GM18873 (cell line): ENCODE results near the gene GNE.
"Not testable (repeated sequence)": the region's sequence is repeated elsewhere in the genome, so short reads cannot be mapped to it uniquely, and the experiment has no call there.

Experiments used
- ATAC-seq: cut with Tn5 transposase; IDR thresholded peaks from one replicate; pipeline ENCODE4 v1.9.1; 2021; ENCODE audit warnings: mild to moderate bottlenecking, moderate library complexity, moderate number of reproducible peaks; ENCODE audit not compliant: unreplicated experiment, low FRiP score

GNE gene

GRCh38 chr9:36275060-36275459, 16.8 kb upstream of the GNE start:
- no peak for ATAC-seq

DNA sequence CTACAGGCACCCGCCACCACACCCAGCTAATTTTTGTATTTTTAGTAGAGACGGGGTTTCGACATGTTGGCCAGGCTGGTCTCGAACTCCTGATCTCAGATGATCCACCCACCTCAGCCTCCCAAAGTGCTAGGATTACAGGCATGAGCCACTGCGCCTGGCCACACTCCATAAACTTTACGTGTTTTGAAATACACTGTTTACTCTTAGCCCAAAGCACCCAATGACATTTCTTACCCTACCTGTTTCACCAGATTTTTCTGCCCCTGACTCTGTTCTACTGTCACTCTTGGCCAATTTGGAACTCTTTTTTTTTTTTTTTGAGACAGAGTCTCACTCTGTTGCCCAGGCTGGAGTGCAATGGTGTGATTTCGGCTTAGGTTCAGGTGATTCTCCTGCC, 15.1 kb upstream of the GNE start:
- ATAC-seq: not testable (repeated sequence)

GRCh38 chr9:36268007-36268427, 9.8 kb upstream of the GNE start:
- ATAC-seq: no peak

GRCh38 chr9:36264896-36265295, 6.6 kb upstream of the GNE start:
- no peak for ATAC-seq

DNA sequence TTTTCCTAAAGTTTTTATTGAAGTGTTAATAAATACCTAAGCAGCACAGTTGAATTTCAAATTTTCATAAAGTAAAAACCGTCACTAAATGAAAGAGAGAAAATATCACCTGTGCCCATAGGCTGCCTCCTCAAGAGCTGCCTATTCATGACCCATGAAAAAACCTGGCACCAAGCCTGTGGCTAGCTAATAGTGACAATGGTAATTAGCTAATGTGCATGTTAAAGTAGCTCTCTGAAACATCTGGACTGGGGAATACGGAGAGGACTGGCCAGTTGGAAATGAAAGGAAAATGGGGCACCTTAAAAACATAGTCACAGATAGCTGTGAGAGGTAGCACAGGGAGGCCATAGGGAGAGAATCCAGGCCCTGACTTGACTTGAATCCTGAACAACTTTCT, 5.4 kb upstream of the GNE start:
- ATAC-seq: no peak

DNA sequence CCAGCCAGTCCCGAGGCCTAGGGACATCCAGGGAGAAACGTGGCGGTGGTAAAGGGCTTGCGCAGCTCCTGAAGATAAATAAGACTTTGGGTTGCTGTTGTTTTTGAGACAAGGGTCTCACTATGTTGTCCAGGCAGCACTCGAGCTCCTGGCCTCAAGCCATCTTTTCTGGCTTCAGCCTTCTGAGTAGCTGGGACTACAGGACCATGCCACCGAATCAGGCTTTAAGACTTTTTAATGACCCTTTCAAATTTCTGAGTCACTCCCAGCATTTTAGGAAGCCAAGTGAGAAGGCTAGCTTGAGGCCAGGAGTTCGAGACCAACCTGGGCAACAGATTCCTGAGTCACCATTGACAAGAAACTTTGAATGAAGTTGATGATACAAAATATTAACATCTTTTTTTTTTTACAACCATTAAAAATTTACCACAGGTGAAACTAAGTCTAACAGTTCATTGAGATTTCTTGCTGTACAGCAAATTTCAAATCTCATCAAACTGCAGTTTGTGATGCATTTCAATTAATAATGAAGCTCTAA, 817 bp upstream of the GNE start:
- ATAC-seq: no peak

DNA sequence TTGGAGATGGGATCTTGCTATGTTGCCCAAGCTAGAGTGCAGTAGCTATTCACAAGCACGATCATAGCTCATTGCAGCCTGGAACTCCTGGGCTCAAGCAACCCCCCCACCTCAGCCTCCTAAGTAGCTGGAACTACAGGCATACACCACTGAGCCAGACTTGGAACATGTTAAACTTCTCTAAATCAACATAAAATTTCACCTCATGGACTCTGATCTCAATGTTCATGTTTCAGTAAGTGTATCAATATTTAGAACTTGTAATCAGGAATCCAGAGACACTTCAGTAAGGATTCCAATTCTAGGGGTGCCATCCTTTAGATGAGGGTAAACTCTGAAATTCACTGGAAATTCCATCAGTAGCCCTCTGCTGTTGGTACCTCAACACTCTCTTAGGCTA, 6.8 kb downstream of the GNE start:
- ATAC-seq: no peak

- ATAC-seq: no peak
Measured at GRCh38 chr9:36250079-36250478, 8.2 kb downstream of the GNE start.

DNA sequence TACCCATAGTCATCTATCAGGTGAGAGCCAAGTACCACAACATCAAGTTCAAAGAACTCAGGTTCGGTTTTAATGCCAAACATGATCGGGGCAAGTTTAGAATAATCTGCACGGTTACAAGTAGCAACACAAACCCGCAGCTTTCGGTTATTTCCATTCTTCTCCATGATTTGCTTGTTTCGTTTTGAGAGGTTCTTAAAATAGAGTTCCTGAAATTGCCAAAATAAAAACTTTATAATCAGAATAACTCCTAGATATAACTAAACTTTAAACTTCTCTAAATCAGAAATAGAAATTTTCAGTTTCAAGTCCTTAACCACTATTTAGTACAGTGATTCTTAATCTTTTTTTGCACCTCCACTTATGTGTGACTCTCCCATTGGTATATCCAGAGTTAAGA, 9.1 kb downstream of the GNE start:
- ATAC-seq: no peak

- ATAC-seq: not testable (repeated sequence)
Measured at GRCh38 chr9:36248061-36248460, 10.2 kb downstream of the GNE start.

DNA sequence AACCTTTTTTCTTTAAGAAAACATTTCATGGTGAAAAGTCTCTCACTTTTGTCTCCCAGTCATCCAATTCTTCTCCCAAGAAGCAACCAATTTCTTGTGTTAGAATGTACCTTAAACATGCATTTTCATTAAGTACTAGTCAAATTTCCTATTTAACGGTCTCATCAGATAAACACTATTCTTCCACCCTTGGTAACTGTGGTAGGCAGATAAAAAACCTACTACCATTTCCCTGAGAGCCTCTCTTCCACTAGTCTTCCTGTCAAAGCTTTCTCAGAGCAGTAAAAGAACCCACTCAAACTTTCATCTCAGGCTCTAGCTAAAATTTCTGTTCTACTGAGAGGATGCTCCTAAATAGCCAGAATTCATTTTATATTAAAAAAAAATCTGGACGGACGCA, 10.9 kb downstream of the GNE start:
- no peak for ATAC-seq

DNA sequence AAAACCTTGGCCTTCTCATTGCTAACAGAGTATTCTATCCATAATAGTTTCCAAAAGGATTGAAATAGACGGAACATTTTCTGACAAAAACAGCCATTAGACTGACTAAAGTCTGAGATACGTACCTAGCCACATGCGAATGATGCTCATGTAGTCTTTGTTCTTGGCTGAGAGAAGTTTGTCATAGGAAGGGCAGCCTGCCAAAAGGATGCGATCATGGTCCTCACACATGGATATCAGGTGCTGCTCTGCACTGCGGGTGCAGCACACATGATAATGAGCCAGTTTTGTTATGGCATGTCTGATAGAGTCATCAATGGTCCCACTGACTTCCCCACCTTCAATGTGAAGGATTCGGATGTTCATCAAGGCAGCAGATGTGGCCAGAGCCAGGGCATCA, 12.3 kb downstream of the GNE start:
- no peak for ATAC-seq

DNA sequence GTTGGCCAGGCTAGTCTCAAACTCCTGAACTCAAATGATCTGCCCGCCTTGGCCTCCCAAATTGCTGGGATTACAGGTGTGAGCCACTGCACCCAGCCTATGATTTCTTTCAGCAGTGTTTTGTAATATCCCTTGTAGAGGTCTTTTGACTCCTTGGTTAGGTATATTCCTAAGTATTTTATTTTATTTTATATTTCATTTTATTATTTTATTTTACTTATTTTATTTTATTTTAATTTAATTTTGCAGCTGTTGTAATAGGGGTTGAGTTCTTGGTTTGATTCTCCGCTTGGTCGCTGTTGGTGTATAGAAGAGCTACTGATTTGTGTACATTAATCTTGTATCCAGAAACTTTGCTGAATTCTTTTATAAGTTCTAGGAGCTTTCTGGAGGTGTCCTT, 18.6 kb downstream of the GNE start:
- not testable (repeated sequence) for ATAC-seq

- ATAC-seq: not testable (repeated sequence)
Measured at GRCh38 chr9:36239205-36239604, 19.0 kb downstream of the GNE start.

DNA sequence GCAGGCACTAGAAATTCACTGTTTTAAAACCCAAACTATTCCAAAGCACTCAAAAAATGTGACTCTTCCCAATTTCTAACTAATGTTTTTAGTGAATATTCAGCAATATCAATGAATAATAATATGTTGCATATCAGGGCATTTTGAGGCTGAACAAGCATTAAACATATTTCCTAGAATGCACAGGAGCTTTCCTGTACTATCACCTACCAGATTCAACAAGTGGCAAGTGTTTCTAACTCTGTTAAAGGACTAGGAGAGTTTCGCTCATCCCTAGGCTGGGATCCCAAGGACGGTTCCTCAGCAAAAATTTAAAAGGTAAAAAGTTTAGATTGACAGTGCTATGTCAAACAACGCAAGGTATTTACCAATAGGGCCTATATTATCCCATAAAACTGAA, 21.0 kb downstream of the GNE start:
- no peak for ATAC-seq

- ATAC-seq: no peak
Measured at GRCh38 chr9:36222449-36222848, 35.8 kb downstream of the GNE start.

GRCh38 chr9:36221667-36222066, 36.6 kb downstream of the GNE start:
- ATAC-seq: no peak

DNA sequence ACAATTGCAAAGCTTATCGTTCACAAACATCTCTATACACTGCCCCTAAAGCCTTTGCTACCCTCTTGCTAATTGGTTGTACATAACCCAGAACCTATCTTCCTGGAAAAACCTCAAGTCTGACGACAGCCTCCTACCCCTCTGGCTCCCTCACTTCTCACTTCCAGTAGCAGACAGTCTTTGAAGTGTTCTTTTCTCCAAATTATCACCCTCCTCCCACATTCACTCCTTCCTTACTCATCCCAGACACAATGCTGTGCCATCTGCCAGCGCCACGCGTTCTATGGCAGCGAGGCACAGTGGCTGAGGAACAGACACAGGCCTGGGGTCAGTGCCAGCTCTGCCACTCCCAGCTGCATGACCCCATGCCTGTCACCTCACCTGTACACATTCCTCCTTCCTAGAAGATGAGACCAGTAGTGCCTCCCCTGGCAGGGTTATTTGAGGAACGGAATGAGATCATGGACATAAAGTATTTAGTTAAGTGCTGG, 39.8 kb downstream of the GNE start:
- ATAC-seq: no peak

GRCh38 chr9:36218011-36218410, 40.2 kb downstream of the GNE start:
- ATAC-seq: no peak

DNA sequence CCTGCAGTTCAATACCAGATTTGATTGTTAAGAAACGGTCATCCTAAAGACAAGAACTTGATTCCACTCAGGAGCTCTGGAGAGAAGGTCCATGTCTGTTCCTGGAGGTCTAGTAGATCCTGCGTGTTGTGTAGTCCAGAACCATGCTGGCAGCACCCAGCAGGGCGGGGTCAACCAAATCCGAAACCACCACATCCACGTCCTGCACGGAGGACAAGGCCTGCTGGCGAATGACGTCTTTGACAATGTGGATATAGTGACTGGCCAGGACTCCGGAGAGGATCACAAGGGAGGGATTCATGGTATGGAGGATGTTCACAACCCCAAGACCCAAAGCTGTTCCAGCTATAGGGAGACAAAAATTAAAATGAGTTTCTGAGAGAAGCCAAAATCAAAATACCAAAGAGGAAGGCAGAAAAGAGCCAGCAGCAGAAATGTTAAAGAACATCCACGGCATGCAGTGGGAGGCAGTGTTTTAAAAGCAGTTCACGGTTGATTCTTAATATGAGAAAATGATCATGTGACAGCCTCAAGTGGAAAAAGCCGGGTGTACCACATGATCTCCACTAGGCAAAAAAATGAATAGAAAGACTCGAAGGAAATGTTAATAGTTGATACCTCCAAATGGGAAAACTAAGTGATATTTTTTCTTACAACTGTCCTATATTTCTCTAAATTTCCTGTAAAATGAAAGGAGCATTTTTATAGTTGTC, 40.8 kb downstream of the GNE start:
- no peak for ATAC-seq

GRCh38 chr9:36214571-36214970, 43.7 kb downstream of the GNE start:
- no peak for ATAC-seq

- ATAC-seq: no peak
Measured at GRCh38 chr9:36213989-36214388, 44.3 kb downstream of the GNE start.
